Right lobe of liver (tissue), 6 donors: ENCODE measurements around the gene LCN1. TPM values are rescaled to one million over a fixed set of nuclear protein-coding genes. Genes with fewer than 3 reads are reported as not detected.
"Not testable (repeated sequence)": the region's sequence is repeated elsewhere in the genome, so short reads cannot be mapped to it uniquely, and the experiment has no call there.

Experiments used
- ATAC-seq, 4 donors: fragments of 200-7000 bp; cut with Tn5 transposase; one replicate each; pipeline ENCODE4 v1.9.1; 2020; ENCODE audit warnings: mild to moderate bottlenecking in 4 of 4, moderate library complexity in 4 of 4
- DNase-seq, 3 donors: peaks; one replicate each; pipeline ENCODE4 v3.0.0-alpha.2; 2020
- H3K27ac ChIP-seq, 3 donors: fragments of 200-600 bp; one replicate each; pipeline ENCODE4 v1.8.0; 2022
- H3K27me3 ChIP-seq, 2 donors: fragments of 200-600 bp; one replicate each; pipeline ENCODE4 v1.8.0; 2022
- H3K36me3 ChIP-seq, 4 donors: fragments of 200-600 bp; sonication (generic) in 1 of 4; one replicate each; pipeline versions ENCODE4 v1.5.1 to v1.8.0; 2017 to 2022; ENCODE audit warnings: control low read depth in 1 of 4
- H3K4me1 ChIP-seq, 4 donors: fragments of 200-600 bp; sonication (generic) in 1 of 4; one replicate each; pipeline versions ENCODE4 v1.5.1 to v1.8.0; 2017 to 2022; ENCODE audit warnings: control low read depth in 1 of 4
- H3K4me3 ChIP-seq, 3 donors: fragments of 200-600 bp; one replicate each; pipeline ENCODE4 v1.8.0; 2022
- H3K9me3 ChIP-seq, 4 donors: fragments of 200-600 bp; sonication (generic) in 1 of 4; one replicate each; pipeline versions ENCODE4 v1.5.1 to v1.8.0; 2017 to 2022; ENCODE audit warnings: control low read depth in 1 of 4
- CTCF ChIP-seq, 4 donors: fragments of 200-600 bp in 3 of 4; fragments of 450-650 bp in 1 of 4; IDR thresholded peaks; one replicate each; pipeline versions ENCODE4 v1.5.1 to v1.8.0; 2016 to 2022; ENCODE audit warnings: antibody characterized with exemption in 4 of 4, mild to moderate bottlenecking in 2 of 4
- POLR2A ChIP-seq: fragments of 450-650 bp; IDR thresholded peaks from one replicate; pipeline ENCODE4 v1.6.1; 2017; ENCODE audit warnings: antibody characterized with exemption, mild to moderate bottlenecking
- WGBS: methylation state at CpG from one replicate; pipeline ENCODE4 v1.1.6; 2018; ENCODE audit warnings: low coverage, low lambda C conversion rate; ENCODE audit not compliant: insufficient coverage; ENCODE audit errors: missing lambda C conversion rate; 5-methylcytosine and 5-hydroxymethylcytosine counted together
- intact Hi-C, 2 donors: fragments of 100-400 bp; cut with DNase I; formaldehyde crosslinking; loops; one replicate each; pipeline versions ENCODE4 v1.11.2 to v1.14.1; 2022
- total RNA-seq, 6 experiments: library from RNA; depleted of rRNA in 2 of 6; stranded (reverse); fragments of >200 nt in 2 of 6; fragmentation: NEBNext Ultra II Directional in 3 of 6; extraction: Animal tissue kit (Norgen Biotek cat#: 25700) in 3 of 6; gene quantifications; one replicate each; pipeline versions ENCODE4 v1.1.0 to v1.2.4, GENCODE V29; 2016 to 2023
- donor health status: DM: no; HTN: yes; CAD: no.
- donor health status: DM: no; HTN: no; CAD: no.
- donor health status: DM: no; HTN: no; CAD: no.
- donor health status: DM: no; HTN: yes; CAD: no.
- donor health status: DM: no; HTN: yes; CAD: no.

The LCN1 gene
- total RNA-seq, 6 experiments from 2014 or later: not detected

GRCh38 chr9:135547756-135548736, 26.8 kb downstream of the LCN1 start:
- Histone ChIP-seq H3K4me1 (no peaks in the 10 kb centered on the region), H3K27ac (no peak overlapping the region), H3K36me3 (no peaks in the 10 kb centered on the region), H3K9me3 (no peaks in the 10 kb centered on the region), H3K27me3 (no peaks in the 10 kb centered on the region), H3K4me3 (no peak overlapping the region)
- ATAC-seq: no peak
- intact Hi-C loops: no loop called here
- WGBS: 41% methylated on average over 6 of the region's 28 CpGs
- DNase-seq: peak in 1 of 3 donors; percentile 40
- TF ChIP-seq POLR2A: no peak
- TF ChIP-seq CTCF (IDR thresholded peaks at IDR 0.05): no peak

- H3K27me3 ChIP-seq, H3K4me3 ChIP-seq, H3K36me3 ChIP-seq, H3K9me3 ChIP-seq, H3K4me1 ChIP-seq, intact Hi-C loops, H3K27ac ChIP-seq: not testable (repeated sequence)
- DNase-seq: peak in 1 of 3 donors; percentile 28
- ATAC-seq: peak in 1 of 4 donors; percentile 5
- 0% methylated on average over 1 of the region's 28 CpGs for WGBS
Measured at GRCh38 chr9:135549478-135550343, 28.5 kb downstream of the LCN1 start.

GRCh38 chr9:135550344-135550918, 29.2 kb downstream of the LCN1 start:
- H3K4me3 ChIP-seq: no peak overlapping the region
- ATAC-seq: no peak
- intact Hi-C loops: no loop called here
- WGBS: 55% methylated on average over 7 of the region's 17 CpGs
- no peaks in the 10 kb centered on the region for H3K36me3 ChIP-seq
- H3K9me3 ChIP-seq: no peaks in the 10 kb centered on the region
- no peaks in the 10 kb centered on the region for H3K27me3 ChIP-seq
- peak in 1 of 3 donors; percentile 40 for DNase-seq
- TF ChIP-seq POLR2A (no peak), CTCF (IDR thresholded peaks at IDR 0.05) (no peak)
- H3K4me1 ChIP-seq: no peaks in the 10 kb centered on the region
- no peak overlapping the region for H3K27ac ChIP-seq

- intact Hi-C loops: no loop called here
- no peaks in the 10 kb centered on the region for H3K27me3 ChIP-seq
- no peaks in the 10 kb centered on the region for H3K4me1 ChIP-seq
- no peak overlapping the region for H3K4me3 ChIP-seq
- 61% methylated on average over 3 of the region's 14 CpGs for WGBS
- no peak for DNase-seq
- no peak for ATAC-seq
- no peaks in the 10 kb centered on the region for H3K9me3 ChIP-seq
- TF ChIP-seq CTCF (IDR thresholded peaks at IDR 0.05): no peak
- no peaks in the 10 kb centered on the region for H3K36me3 ChIP-seq
- no peak overlapping the region for H3K27ac ChIP-seq
Measured at GRCh38 chr9:135551031-135551430, 29.8 kb downstream of the LCN1 start.
